IMR-90 (cell line): ENCODE results near the gene SLC2A10. TPM values are rescaled to one million over a fixed set of nuclear protein-coding genes. Genes with fewer than 3 reads are reported as not detected.

ENCODE experiments used
- ATAC-seq: fragments of 200-7000 bp; cut with Tn5 transposase; 2 replicates; pipeline ENCODE4 v1.9.1; 2020; ENCODE audit warnings: low read depth, mild to moderate bottlenecking, moderate library complexity
- BruUV-seq: library from RNA; stranded (reverse); fragments of 400-500 nt; replicated peaks from 2 replicates; lab custom pipeline; 2021; lab: Mats Ljungman, UMichigan
- CTCF ChIA-PET: fragments of 300-600 bp; formaldehyde crosslinking; extraction: SDS; loops from one replicate; lab custom pipeline; 2021; ENCODE audit warnings: antibody characterized with exemption; lab: Yijun Ruan, JAX
- POLR2A ChIA-PET: fragments of 300-600 bp; sonication (Branson Sonifier 250); formaldehyde crosslinking; loops from one replicate; lab custom pipeline; 2022; ENCODE audit warnings: antibody characterized with exemption; ENCODE audit not compliant: unreplicated experiment; lab: Charles Lee
- DNase-seq: peaks from one replicate; pipeline ENCODE4 v3.0.0; 2013
- H2AFZ ChIP-seq: replicated peaks from 2 replicates; pipeline ENCODE3; 2013; ENCODE audit warnings: low read length, mild to moderate bottlenecking; ENCODE audit not compliant: poor library complexity
- H2AK5ac ChIP-seq: 2 replicates; pipeline ENCODE4 v1.6.1; 2013; ENCODE audit warnings: low read depth, low read length, inconsistent platforms
- H2AK9ac ChIP-seq: replicated peaks from 2 replicates; pipeline ENCODE3; 2013; ENCODE audit warnings: mild to moderate bottlenecking, low read depth, low read length, moderate library complexity; ENCODE audit not compliant: poor library complexity
- H2BK120ac ChIP-seq: 2 replicates; pipeline ENCODE4 v1.6.1; 2013; ENCODE audit warnings: low read depth, low read length, inconsistent platforms
- H2BK15ac ChIP-seq: 3 replicates; pipeline ENCODE4 v1.6.1; 2013; ENCODE audit warnings: low read depth, low read length, inconsistent platforms
- H2BK20ac ChIP-seq: 2 replicates; pipeline ENCODE4 v1.6.1; 2013; ENCODE audit warnings: low read depth, mild to moderate bottlenecking, inconsistent platforms, low read length, moderate library complexity
- H2BK5ac ChIP-seq: 2 replicates; pipeline ENCODE4 v1.6.1; 2013; ENCODE audit warnings: mild to moderate bottlenecking, low read depth, low read length, inconsistent platforms; ENCODE audit not compliant: poor library complexity, severe bottlenecking
- H3K14ac ChIP-seq: replicated peaks from 2 replicates; pipeline ENCODE4 v1.6.1; 2013; ENCODE audit warnings: low read depth, low read length, inconsistent platforms
- H3K18ac ChIP-seq: 2 replicates; pipeline ENCODE4 v1.6.1; 2013; ENCODE audit warnings: low read depth, low read length, control low read depth
- H3K23ac ChIP-seq: 2 replicates; pipeline ENCODE4 v1.6.1; 2013; ENCODE audit warnings: low read depth, low read length, inconsistent platforms
- H3K27ac ChIP-seq: 2 replicates; pipeline ENCODE4 v1.5.1; 2013; ENCODE audit warnings: mild to moderate bottlenecking, control low read depth, low read length; ENCODE audit not compliant: insufficient read depth
- H3K27me3 ChIP-seq: 2 replicates; pipeline ENCODE4 v1.6.1; 2013; ENCODE audit warnings: low read length; ENCODE audit not compliant: control insufficient read depth, insufficient read depth
- H3K36me3 ChIP-seq: 2 replicates; pipeline ENCODE4 v1.6.1; 2013; ENCODE audit warnings: low read length, mixed read lengths; ENCODE audit not compliant: control insufficient read depth, insufficient read depth
- H3K4ac ChIP-seq: 2 replicates; pipeline ENCODE4 v1.6.1; 2013; ENCODE audit warnings: low read depth, low read length, inconsistent platforms
- H3K4me1 ChIP-seq: 2 replicates; pipeline ENCODE4 v1.6.1; 2013; ENCODE audit warnings: low read length, mixed read lengths; ENCODE audit not compliant: control insufficient read depth, insufficient read depth
- H3K4me2 ChIP-seq: 2 replicates; pipeline ENCODE4 v1.6.1; 2013; ENCODE audit warnings: low read depth, mild to moderate bottlenecking, control low read depth, low read length, moderate library complexity
- H3K4me3 ChIP-seq: 2 replicates; pipeline ENCODE4 v1.5.1; 2013; ENCODE audit warnings: low read depth, mild to moderate bottlenecking, control low read depth, low read length, moderate library complexity; ENCODE audit not compliant: insufficient read depth
- H3K56ac ChIP-seq: 2 replicates; pipeline ENCODE4 v1.6.1; 2013; ENCODE audit warnings: low read length, inconsistent platforms; ENCODE audit not compliant: insufficient read depth; ENCODE audit errors: extremely low read depth
- H3K79me1 ChIP-seq, 2 experiments: 2 replicates each; pipeline ENCODE4 v1.6.1; 2013; ENCODE audit warnings: low read length in 2 of 2, inconsistent platforms in 1 of 2, low read depth in 1 of 2
- H3K9ac ChIP-seq: 2 replicates; pipeline ENCODE4 v1.6.1; 2013; ENCODE audit warnings: low read depth, low read length, control low read depth
- H3K9me1 ChIP-seq: 2 replicates; pipeline ENCODE4 v1.6.1; 2013; ENCODE audit warnings: low read length, inconsistent platforms; ENCODE audit not compliant: insufficient read depth
- H3K9me3 ChIP-seq: 2 replicates; pipeline ENCODE4 v1.6.1; 2013; ENCODE audit warnings: low read length; ENCODE audit not compliant: control insufficient read depth, insufficient read depth
- H4K20me1 ChIP-seq: 2 replicates; pipeline ENCODE4 v1.6.1; 2013; ENCODE audit warnings: low read length, inconsistent platforms; ENCODE audit not compliant: insufficient read depth
- H4K5ac ChIP-seq: 2 replicates; pipeline ENCODE4 v1.6.1; 2013; ENCODE audit warnings: mild to moderate bottlenecking, low read depth, low read length, control low read depth
- H4K8ac ChIP-seq, 2 experiments: 2 replicates each; pipeline ENCODE4 v1.6.1; 2013; ENCODE audit warnings: low read depth in 2 of 2, low read length in 2 of 2, control low read depth in 1 of 2, inconsistent platforms in 1 of 2
- H4K91ac ChIP-seq: 2 replicates; pipeline ENCODE4 v1.6.1; 2013; ENCODE audit warnings: low read depth, low read length, inconsistent platforms; ENCODE audit not compliant: insufficient read depth
- BHLHE40 ChIP-seq: fragments of 150-350 bp; IDR thresholded peaks from 2 replicates; pipeline ENCODE4 v1.6.1; 2016; ENCODE audit warnings: mild to moderate bottlenecking, low read depth, low read length
- CEBPB ChIP-seq: IDR thresholded peaks from 2 replicates; pipeline ENCODE4 v1.6.1; 2012; ENCODE audit warnings: low read depth, low read length, improper control_type of control experiment
- CHD1 ChIP-seq: IDR thresholded peaks from 2 replicates; pipeline ENCODE4 v1.6.1; 2012; ENCODE audit warnings: low read depth, low read length, improper control_type of control experiment
- CTCF ChIP-seq: conservative IDR thresholded peaks from 2 replicates; pipeline ENCODE4 v1.5.1; 2012; ENCODE audit warnings: mild to moderate bottlenecking, low read depth, low read length, improper control_type of control experiment
- ELK1 ChIP-seq: fragments of 150-350 bp; IDR thresholded peaks from 2 replicates; pipeline ENCODE4 v1.6.1; 2016; ENCODE audit warnings: low read depth, mild to moderate bottlenecking, low read length, moderate library complexity, borderline replicate concordance
- FOS ChIP-seq: fragments of 150-350 bp; IDR thresholded peaks from 2 replicates; pipeline ENCODE4 v1.6.1; 2016; ENCODE audit warnings: low read depth, low read length
- MAFK ChIP-seq: IDR thresholded peaks from 2 replicates; pipeline ENCODE4 v1.6.1; 2012; ENCODE audit warnings: low read depth, low read length, improper control_type of control experiment
- MAZ ChIP-seq: IDR thresholded peaks from 2 replicates; pipeline ENCODE4 v1.6.1; 2012; ENCODE audit warnings: low read depth, mild to moderate bottlenecking, low read length, improper control_type of control experiment, moderate library complexity, borderline replicate concordance
- MXI1 ChIP-seq: IDR thresholded peaks from 2 replicates; pipeline ENCODE4 v1.6.1; 2012; ENCODE audit warnings: low read depth, mild to moderate bottlenecking, low read length, moderate library complexity, borderline replicate concordance
- NFE2L2 ChIP-seq: fragments of 150-350 bp; IDR thresholded peaks from 2 replicates; pipeline ENCODE4 v1.6.1; 2016; ENCODE audit warnings: low read depth, mild to moderate bottlenecking, low read length
- POLR2A ChIP-seq: IDR thresholded peaks from 2 replicates; pipeline ENCODE4 v1.6.1; 2012; ENCODE audit warnings: mild to moderate bottlenecking, low read depth, low read length
- RAD21 ChIP-seq: IDR thresholded peaks from 2 replicates; pipeline ENCODE4 v1.6.1; 2012; ENCODE audit warnings: low read length, improper control_type of control experiment
- RCOR1 ChIP-seq: IDR thresholded peaks from 2 replicates; pipeline ENCODE4 v1.6.1; 2012; ENCODE audit warnings: mild to moderate bottlenecking, low read length, improper control_type of control experiment; ENCODE audit not compliant: insufficient replicate concordance
- RFX5 ChIP-seq: IDR thresholded peaks from 2 replicates; pipeline ENCODE4 v1.8.0; 2012; ENCODE audit warnings: low read depth, mild to moderate bottlenecking, low read length, moderate library complexity
- SMC3 ChIP-seq: fragments of 150-350 bp; IDR thresholded peaks from 2 replicates; pipeline ENCODE4 v1.6.1; 2016; ENCODE audit warnings: low read depth, mild to moderate bottlenecking, antibody characterized with exemption, low read length, moderate library complexity
- USF2 ChIP-seq: fragments of 150-350 bp; IDR thresholded peaks from 2 replicates; pipeline ENCODE4 v1.6.1; 2017; ENCODE audit warnings: mild to moderate bottlenecking, antibody characterized with exemption, low read length, low read depth
- WGBS, 2 experiments: methylation state at CpG; one replicate each; pipeline versions ENCODE4 v1.1.5 to v1.1.7; 2013; ENCODE audit warnings: missing lambda C conversion rate in 2 of 2; ENCODE audit not compliant: insufficient read length in 1 of 2; ENCODE audit errors: extremely low coverage in 2 of 2; 5-methylcytosine and 5-hydroxymethylcytosine counted together
- dilution Hi-C: fragments of 300-500 bp; cut with HindIII; formaldehyde crosslinking; loops from one replicate; pipeline ENCODE4 v1.14.3; 2018; ENCODE audit warnings: low sequenced_read_pairs; ENCODE audit not compliant: unreplicated experiment
- in situ Hi-C: fragments of 300-500 bp; cut with MboI; formaldehyde crosslinking; loops from 3 replicates; pipeline ENCODE4 v1.14.3; 2019; ENCODE audit warnings: low sequenced_read_pairs, inconsistent platforms, mixed read lengths
- intact Hi-C: fragments of 100-400 bp; cut with micrococcal nuclease; formaldehyde crosslinking; loops from 2 replicates; pipeline ENCODE4 v1.10.0; 2022
- polyA plus RNA-seq, 3 experiments: library from polyadenylated mRNA; depleted of rRNA; stranded (reverse); fragments of >200 nt; gene quantifications; 2 replicates each; pipeline ENCODE4 v1.2.3, GENCODE V29; 2012; ENCODE audit warnings: low replicate concordance in 1 of 3
- total RNA-seq: library from RNA; depleted of rRNA; stranded (reverse); fragments of >200 nt; gene quantifications from 2 replicates; pipeline ENCODE4 v1.2.3, GENCODE V29; 2012

Gene SLC2A10
- total and polyA plus RNA-seq, 2 of the 4 experiments (the other 2 are of a cell fraction), result 15.2 to 22.0 TPM

- dilution Hi-C loops (no loop called here), intact Hi-C loops (loop anchor here (5.0 kb wide), 1 partner anchor 126 kb away; no protein-coding TSS in a partner anchor), in situ Hi-C loops (loop anchor here (5.0 kb wide), 1 partner anchor 161 kb away; no protein-coding TSS in a partner anchor)
- Histone ChIP-seq H2BK120ac (no peak overlapping the region), H2BK15ac (no peak overlapping the region), H2AFZ (peak overlapping the region; percentile 82), H3K9me1 (peaks cover 10% of the 10 kb centered on the region; the same call in 1 of the 2 replicates), H3K9ac (peak overlapping the region; percentile 39), H2AK5ac (no peak overlapping the region; the same call in 1 of the 2 replicates), H3K36me3 (peaks cover 9% of the 10 kb centered on the region), H3K4ac (peak overlapping the region; percentile 64), H3K14ac (peak overlapping the region; percentile 50), H4K5ac (peak overlapping the region; percentile 54), H2AK9ac (peak overlapping the region; percentile 50), H3K23ac (peak overlapping the region; percentile 59), H2BK20ac (no peak overlapping the region), H3K27ac (peak overlapping the region; percentile 55; the same call in 1 of the 2 replicates), H4K91ac (peak overlapping the region; percentile 8; the same call in 1 of the 2 replicates), H3K9me3 (no peaks in the 10 kb centered on the region), H4K8ac (peak overlapping the region; percentile 62 to 97; a peak in 2 of 4 replicates), H3K4me1 (peaks cover 13% of the 10 kb centered on the region), H3K4me3 (peak overlapping the region; percentile 71), H3K18ac (peak overlapping the region; percentile 11; the same call in 1 of the 2 replicates), H3K4me2 (peak overlapping the region; percentile 92), H2BK5ac (peak overlapping the region; percentile 11), H3K56ac (0 out of 2 replicates have a peak overlapping the region, but pooled peaks have one; percentile 12), H3K79me1 (peaks cover 30 to 84% of the 10 kb centered on the region in 2 experiments), H4K20me1 (peaks cover 17% of the 10 kb centered on the region; the same call in 1 of the 2 replicates), H3K27me3 (no peaks in the 10 kb centered on the region)
- peak; percentile 33 for ATAC-seq
- 7% methylated on average over 8 of the region's 8 CpGs; no CpG with 5 or more reads in 1 of the 2 experiments for WGBS, 2 experiments
- CTCF ChIA-PET, result no interaction called here
- no peak for DNase-seq
- no TSS peak for BruUV-seq
- TF ChIP-seq MAFK (no peak), FOS (no peak), NFE2L2 (no peak), CHD1 (no peak), CTCF (no peak), POLR2A (no peak), ELK1 (no peak), USF2 (no peak), MAZ (no peak), BHLHE40 (no peak), RAD21 (no peak), RCOR1 (no peak), MXI1 (no peak), SMC3 (no peak), RFX5 (no peak), CEBPB (no peak)
- POLR2A ChIA-PET, result no interaction called here
These were observed 25.8 kb upstream of the SLC2A10 start for GRCh38 chr20:46683668-46683938.
